HG03066 (cell line): Measurements from ENCODE around the gene SLC35F2.
"Not testable (repeated sequence)": the region's sequence is repeated elsewhere in the genome, so short reads cannot be mapped to it uniquely, and the experiment has no call there.

ENCODE experiments used
- ATAC-seq: cut with Tn5 transposase; IDR thresholded peaks from one replicate; pipeline ENCODE4 v1.9.1; 2021; ENCODE audit warnings: low read depth; ENCODE audit not compliant: unreplicated experiment

SLC35F2 gene

GRCh38 chr11:107792049-107792443 is 66.5 kb downstream of the SLC35F2 start:
- no peak for ATAC-seq

- ATAC-seq: no peak
These were observed 67.1 kb downstream of the SLC35F2 start for GRCh38 chr11:107791343-107792048.

DNA sequence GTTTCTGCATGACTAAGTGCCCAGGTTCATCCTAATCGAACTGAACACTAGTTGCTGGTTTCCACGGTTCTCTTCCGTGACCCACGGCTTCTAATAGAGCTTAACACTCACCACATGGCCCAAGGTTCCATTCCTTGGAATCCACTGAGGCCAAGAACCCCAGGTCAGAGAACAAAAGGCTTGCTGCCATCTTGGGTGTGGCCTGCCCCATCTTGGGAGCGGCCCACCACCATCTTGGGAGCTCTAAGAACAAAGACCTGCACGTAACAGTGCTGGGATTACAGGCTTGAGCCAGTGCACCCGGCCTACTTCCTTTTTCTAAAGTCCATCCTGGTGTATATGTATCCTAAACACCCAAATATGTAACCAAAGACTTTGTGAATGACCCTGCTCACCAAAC is 68.8 kb downstream of the SLC35F2 start:
- no peak for ATAC-seq

DNA sequence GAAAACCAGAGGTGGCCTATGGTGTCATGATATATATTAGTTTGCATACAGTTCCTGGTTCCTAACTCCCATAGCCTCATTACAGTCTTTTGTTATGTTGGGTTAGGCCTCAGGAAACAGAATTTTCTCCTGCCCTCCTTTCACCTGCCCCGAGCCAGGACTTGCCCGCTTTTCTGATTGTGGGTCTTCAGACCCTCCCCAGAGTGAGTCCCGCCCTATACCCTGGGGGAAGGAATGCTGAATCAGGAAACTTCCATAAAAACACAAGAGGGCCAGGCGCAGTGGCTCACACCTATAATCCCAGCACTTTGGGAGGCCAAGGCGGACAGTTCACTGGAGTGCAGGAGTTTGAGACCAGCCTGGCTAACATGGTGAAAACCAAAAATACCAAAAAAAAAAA is 70.9 kb downstream of the SLC35F2 start:
- ATAC-seq: no peak

GRCh38 chr11:107785401-107785800 is 73.2 kb downstream of the SLC35F2 start:
- no peak for ATAC-seq

DNA sequence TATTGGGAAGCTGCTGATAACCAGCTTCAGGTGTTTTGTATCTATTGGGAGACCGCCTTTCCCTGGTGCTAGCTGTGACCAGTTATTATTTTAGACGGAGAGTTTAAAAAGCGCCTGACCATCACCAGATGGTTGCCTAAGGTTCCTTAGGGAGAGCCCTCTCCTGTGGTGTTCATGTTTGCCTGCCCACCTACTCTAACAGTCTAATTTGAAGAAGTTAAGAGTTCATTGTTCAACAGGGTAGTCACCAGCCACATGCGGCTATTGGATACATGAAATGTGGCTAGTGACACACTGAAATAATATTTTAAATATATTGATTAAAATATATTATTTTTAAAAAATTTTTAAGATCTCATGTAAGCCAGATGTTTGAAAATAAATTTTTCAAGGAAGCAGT is 75.5 kb downstream of the SLC35F2 start:
- no peak for ATAC-seq

DNA sequence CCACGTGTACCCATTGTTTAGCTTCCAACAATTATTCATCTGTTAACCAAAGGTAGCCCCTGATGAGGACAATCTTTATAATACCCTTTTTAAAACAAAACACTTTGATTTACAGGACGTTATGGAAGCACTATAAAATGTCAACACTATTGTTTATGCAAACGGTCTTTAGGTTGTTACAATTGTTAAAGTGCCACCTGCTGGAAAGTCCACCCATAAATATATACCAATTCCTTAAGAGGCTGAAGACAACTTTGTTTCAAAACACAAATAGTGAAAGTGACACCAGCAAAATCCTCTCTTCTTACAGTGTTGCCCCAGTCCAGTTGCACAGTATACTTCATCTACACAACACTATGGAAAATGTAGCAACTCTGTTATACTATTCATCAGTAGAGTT is 77.8 kb downstream of the SLC35F2 start:
- ATAC-seq: no peak

GRCh38 chr11:107780136-107780535 is 78.5 kb downstream of the SLC35F2 start:
- ATAC-seq: no peak

GRCh38 chr11:107778839-107779517 is 79.6 kb downstream of the SLC35F2 start:
- ATAC-seq: no peak

DNA sequence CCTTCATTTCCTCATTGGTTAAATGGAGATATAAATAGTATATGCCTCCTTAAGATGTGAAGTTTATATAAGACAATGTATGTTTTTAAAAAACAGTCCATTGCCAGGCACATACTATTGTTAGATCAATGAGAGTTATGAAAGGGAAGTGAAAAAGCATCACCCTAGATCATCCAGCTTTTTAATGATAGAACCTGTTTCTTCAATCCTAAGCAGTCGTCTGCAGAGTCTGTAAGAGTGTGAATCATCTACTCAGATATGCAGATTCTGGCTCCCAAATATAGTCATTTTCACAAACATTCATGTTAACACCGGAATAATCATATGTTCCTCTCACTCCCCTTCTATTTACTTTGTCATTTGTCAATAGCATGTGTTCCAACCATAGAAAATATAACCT is 81.5 kb downstream of the SLC35F2 start:
- no peak for ATAC-seq

DNA sequence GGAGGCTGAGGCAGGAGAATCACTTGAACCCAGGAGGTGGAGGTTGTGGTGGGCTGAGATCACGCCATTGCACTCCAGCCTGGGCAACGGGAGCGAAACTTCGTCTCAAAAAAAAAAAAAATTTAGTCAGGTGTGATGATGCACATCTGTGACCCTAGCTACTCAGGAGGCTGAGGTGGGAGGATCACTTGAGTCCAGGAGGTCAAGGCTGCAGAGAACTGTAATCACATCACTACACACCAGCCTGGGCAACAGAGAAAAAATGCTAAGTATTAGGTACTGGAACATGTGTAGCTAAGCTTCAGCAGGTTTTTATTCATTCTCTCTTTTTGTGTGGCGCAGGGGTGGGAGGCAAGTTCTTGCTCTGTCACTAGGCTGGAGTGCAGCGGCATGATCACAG is 82.5 kb downstream of the SLC35F2 start:
- ATAC-seq: no peak

GRCh38 chr11:107770551-107770951 is 88.0 kb downstream of the SLC35F2 start:
- no peak for ATAC-seq

DNA sequence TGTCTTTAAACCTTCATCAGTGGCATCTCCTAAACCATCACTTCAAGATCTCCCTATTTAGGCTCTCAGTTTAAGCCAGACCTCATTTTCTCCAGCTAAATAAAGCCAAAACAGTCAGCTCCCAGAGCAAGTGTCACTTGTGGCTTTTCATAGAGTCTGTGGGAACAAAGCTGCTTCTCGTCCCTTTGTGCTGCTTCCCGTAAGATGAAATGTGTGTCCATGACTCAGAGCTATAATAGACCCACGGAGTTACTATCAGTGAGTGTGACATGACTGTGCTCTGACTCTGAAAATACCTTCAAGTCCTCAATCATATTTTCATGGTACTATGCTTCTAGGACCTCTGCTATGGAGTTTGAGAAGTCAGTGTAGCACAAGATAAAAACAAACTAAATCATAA is 89.4 kb downstream of the SLC35F2 start:
- ATAC-seq: no peak

DNA sequence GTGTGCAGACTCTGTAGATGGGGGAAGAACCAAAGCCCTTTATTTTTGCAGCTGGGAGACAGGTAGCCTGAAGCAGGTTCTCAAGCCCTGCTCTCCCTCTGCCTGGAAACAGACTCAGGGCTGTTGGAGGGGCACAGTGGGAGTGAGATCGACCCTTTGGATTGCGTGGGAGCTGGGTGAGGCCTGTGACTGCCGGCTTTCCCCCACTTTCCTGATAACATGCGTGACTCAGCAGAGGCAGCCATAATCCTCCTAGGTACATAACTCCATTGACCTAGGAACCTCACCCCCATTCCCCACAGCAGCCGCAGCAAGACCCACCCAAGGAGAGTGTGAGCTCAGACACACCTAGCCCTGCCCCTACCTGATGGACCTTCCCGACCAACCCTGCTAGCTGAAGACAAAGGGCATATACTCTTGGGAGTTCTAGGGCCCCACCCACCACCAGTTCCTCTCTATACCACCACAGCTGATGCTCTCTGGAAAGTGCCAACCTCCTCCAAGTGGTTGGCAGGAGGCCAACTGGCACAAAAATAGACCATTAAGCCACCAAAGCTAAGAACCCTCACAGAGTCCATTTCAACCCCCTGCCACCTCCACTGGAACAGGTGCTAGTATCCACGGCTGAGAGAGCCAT is 99.8 kb downstream of the SLC35F2 start:
- not testable (repeated sequence) for ATAC-seq

DNA sequence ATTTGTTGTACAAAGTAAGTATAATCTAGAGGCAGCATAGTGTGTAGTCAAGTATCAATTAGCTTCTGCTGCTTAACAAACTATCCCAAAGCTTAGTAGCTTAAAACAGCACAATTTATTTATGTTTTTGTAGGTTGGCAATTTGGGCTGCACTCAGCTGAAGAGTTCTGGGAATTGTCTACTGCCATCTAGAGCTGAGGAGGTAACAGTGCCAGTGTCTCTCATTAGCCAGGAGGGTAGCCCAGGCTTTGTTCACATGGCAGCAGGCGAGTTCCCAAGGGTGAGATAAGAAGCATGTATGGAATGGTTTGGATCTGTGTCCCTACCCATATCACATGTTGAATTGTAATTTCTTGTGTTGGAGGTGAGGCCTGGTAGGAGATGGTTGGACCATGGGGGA is 100.9 kb downstream of the SLC35F2 start:
- ATAC-seq: no peak

DNA sequence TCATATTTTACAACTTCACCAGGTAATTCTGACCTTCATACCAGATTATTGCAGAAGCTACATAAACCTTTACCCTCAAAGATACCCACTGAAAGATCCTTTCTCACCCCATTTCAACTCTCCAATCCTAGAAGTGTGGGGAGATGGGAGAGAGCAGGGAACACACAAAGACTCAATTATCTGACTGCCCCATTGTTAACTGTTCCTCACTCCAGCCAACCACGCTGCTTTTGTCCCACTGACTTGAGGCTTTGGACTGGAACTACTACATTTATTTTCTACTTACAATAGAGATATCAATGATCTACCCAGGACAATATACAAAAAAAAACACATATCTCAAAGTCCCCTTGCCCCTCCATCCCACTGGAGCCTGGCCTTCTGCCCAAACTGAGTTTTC is 102.0 kb downstream of the SLC35F2 start:
- ATAC-seq: no peak

DNA sequence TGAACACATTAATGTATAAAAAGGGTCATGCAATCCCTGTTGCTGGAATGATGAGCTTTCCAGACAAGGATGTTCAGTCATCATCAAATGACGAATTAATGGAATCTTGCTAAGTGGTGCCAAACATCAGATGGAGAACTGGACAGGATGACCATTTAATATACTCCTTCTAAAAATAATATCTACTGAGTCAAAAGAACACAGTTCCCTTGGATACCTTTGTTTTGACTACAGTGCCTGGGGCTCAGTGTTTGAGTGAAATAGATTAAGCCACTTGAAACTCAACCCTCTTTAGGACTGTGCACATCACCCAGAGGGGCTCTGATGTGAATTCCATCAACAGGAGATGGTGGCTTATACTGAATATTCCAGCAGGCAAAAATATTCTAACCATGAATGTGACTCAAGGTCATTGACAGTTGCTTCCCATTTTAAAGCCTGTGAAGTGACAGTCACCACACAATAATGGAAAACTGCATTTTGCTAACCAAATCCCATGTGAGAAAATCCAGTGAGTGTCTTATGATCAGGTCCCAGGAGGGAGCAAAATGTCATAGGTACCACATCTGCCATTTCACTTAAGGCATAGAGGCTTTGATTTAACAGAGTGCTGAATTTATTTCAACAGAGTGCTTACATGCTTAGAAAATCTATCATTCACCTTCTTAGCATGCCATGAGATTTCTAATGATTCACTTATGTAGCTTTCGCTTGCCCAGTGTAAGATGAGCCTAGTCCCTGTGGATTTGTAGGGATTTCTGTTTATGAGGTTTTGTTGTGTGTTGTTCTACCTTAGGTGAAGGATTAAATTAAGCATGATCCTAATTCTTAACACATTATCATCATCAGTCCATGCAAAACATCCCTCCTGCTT is 105.4 kb downstream of the SLC35F2 start:
- no peak for ATAC-seq

DNA sequence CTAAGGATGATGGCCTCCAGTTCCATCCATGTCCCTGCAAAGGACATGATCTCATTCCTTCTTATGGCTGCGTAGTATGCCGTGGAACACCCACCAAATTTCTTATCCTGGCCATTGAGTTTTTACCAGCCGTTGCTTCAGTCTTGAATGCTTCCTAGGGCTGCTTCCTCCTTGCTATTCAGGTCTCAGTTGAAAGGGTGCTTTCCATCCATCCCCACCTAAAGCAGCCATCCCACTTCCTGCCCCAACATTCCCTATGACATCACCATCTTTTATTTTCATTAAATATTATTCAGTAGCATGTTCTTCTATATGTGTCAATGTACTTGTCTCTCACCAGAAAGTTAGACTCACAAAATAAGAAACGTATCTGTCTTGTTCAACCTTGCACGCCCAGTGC is 106.1 kb downstream of the SLC35F2 start:
- no peak for ATAC-seq

GRCh38 chr11:107751082-107751481 is 107.5 kb downstream of the SLC35F2 start:
- ATAC-seq: no peak

DNA sequence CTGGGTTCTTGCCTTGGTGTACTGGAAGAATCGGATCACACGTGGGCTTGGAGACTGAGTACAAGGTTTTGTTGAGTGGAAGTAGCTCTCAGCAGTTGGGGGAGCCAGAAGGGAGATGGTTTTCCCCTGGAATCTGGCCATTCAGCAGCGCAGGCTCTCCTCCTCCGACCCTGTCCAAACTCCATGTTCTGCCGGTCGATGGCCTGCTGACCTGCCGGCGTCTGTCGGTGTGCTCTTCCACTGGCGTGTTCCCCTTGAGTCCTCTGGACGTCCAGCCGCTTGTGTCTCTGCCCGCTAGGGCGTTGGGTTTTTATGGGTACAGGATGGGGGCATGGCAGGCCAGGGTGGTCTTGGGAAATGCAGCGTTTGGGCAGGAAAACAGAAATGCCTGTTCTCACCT is 108.3 kb downstream of the SLC35F2 start:
- no peak for ATAC-seq

GRCh38 chr11:107747622-107748021 is 111.0 kb downstream of the SLC35F2 start:
- no peak for ATAC-seq
